ENCODE results near the gene SPATA6.
"Not testable (repeated sequence)": the region's sequence is repeated elsewhere in the genome, so short reads cannot be mapped to it uniquely, and the experiment has no call there.

The SPATA6 gene

DNA sequence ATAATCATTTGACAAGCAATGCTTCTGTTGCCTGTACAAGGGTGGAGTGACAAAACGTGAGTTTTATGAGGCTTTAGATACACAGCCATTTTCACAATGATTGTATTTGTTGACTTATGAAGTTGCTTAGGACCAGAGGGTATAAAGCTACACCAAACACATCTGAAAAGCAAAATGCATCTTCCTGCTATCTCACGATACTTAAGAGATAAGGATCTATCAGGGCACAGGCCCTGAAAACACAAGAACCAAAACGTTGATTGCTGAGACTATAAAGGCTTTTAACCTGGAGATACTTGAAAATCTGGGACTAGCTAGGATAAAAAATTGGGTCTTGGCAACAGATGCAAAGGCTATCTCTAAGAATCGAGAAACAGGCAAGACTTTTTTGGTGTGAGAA is 133.7 kb downstream of the SPATA6 start:
- DNase-seq = no peak

GRCh38 chr1:48333316-48333715 is 138.7 kb downstream of the SPATA6 start:
- DNase-seq = no peak

- DNase-seq = no peak
Observed at GRCh38 chr1:48332115-48332514, 139.9 kb downstream of the SPATA6 start.

- no peak for DNase-seq
Observed at GRCh38 chr1:48329905-48330304, 142.1 kb downstream of the SPATA6 start.

DNA sequence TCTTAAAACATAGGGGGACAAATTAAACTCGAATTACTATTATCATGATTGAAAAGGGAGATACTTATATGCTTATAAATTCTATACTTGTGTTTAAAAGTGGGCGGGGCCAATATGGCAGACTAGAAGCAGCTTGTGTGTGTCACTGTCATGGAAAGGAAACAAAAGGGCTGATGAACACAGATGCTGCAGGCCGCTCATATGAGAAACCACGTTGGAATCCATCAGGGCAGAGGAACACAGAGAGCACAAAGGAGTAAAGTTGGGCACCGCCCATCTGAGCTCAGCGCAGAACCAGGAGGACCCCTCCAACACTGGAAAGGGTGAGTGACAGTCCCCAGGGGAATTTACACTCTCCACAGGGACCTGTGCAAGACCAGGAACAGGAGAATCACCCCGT is 142.5 kb downstream of the SPATA6 start:
- no peak for DNase-seq

- DNase-seq = not testable (repeated sequence)
Observed at GRCh38 chr1:48311829-48312228, 160.2 kb downstream of the SPATA6 start.

DNA sequence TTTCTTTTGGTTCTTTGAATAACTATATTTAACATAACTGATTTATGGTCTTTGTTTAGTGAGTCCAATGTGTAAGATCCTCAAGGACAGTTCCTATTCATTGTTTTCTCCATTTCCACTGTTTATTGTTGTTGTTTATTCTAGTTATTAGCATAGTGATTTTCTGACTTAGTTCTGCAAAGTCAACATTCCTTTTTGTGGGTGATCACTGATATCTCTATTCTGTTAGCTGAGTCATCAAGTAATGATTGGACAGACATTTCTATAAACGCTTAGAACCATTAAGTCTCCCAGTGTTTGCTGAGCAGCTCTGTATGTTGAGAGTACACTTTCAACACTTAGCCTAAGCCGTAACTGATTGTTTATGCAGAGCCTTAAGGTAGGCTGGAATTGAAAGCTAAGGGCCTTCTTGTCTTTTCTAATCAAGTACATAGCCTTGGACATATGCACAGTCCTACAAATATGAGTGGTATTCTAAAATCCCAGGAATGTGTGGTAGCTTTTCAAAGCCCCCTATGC is 162.4 kb downstream of the SPATA6 start:
- no peak for DNase-seq

DNA sequence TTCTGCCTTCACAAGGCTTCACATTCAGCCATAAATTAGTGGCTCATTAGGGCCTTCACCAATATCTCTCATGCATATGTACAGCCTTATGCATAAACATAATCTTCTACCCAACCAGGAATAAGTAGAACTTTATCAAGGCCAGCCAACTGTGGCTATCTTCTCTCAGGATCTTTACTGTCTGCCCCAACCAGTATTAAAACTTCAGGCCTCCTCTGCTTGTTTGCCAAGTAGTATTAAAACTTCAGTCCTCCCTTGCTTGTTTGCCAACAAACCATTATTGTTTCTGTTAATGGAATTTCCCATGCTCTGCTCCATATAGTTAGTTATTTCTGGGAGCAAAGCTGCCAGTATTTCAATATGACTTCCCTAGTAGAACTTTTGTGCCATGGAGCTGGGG is 169.4 kb downstream of the SPATA6 start:
- DNase-seq = no peak

GRCh38 chr1:48294656-48295055 is 177.3 kb downstream of the SPATA6 start:
- DNase-seq = no peak

DNA sequence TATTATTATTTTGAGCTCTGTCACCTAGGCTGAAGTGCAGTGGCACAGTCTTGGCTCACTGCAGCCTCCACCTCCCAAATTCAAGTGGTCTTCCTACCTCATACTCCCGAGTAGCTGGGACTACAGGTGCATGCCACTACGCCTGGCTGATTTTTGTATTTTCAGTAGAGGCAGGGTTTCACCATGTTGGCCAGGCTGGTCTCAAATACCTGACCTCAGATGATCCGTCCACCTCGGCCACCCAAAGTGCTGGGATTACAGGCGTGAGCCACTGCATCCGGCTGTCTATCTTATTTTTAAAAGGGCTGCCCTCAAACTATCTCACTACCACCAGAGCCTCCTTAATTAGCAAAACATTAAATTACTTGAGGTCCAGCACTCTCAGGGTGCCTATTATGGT is 177.9 kb downstream of the SPATA6 start:
- not testable (repeated sequence) for DNase-seq

DNA sequence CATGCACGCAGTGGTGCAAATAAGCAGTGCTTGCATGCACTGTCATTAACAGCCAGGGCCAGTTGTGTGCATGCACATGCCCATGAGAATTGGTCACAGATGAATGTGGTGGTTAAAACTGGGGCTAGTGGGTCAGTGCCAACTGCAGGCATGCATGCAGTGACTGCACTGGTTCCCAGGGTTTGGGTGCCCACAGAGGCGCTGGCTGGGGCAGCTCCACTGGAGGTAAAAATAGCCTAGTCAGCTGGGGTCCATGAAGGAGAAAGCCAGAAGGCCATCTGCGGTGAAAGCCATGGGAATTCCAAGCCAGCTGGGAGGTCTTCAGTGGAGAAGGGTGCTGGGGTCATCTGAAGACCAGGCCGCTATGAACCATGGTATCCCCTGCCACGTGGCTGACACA is 179.3 kb downstream of the SPATA6 start:
- no peak for DNase-seq

- DNase-seq = no peak
Observed at GRCh38 chr1:48291421-48291820, 180.6 kb downstream of the SPATA6 start.

DNA sequence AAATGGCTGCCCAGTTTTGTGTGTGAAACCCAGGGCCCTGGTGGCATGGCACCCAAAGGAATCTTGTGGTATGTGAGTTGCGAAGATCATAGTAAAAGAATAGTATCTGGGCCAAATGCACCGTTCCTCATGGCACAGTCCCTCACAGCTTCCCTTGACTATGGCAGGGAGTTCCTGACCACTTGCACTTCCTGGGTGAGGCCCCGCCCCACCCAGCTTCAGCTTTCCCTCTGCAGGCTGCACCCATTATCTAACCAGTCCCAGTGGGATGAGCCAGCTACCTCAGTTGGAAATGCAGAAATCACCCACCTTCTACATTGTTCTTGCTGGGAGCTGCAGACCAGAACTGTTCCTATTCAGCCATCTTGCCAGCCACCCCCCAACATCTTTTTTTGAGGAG is 186.5 kb downstream of the SPATA6 start:
- DNase-seq = no peak

GRCh38 chr1:48284696-48285420 is 187.1 kb downstream of the SPATA6 start:
- DNase-seq = not testable (repeated sequence)

DNA sequence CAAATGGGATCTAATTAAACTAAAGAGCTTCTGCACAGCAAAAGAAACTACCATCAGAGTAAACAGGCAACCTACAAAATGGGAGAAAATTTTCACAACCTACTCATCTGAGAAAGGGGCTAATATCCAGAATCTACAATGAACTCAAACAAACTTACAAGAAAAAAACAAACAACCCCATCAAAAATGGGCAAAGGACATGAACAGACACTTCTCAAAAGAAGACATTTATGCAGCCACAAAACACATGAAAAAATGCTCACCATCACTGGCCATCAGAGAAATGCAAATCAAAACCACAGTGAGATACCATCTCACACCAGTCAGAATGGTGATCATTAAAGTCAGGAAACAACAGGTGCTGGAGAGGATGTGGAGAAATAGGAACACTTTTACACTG is 189.7 kb downstream of the SPATA6 start:
- DNase-seq = not testable (repeated sequence)

DNA sequence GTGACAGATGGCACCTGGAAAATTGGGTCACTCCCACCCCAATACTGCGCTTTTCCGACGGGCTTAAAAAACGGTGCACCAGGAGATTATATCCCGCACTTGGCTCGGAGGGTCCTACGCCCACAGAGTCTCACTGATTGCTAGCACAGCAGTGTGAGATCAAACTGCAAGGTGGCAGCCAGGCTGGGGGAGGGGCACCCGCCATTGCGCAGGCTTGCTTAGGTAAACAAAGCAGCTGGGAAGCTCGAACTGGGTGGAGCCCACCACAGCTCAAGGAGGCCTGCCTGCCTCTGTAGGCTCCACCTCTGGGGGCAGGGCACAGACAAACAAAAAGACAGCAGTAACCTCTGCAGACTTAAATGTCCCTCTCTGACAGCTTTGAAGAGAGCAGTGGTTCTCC is 194.6 kb downstream of the SPATA6 start:
- not testable (repeated sequence) for DNase-seq

- DNase-seq = no peak
Observed at GRCh38 chr1:48266576-48266975, 205.4 kb downstream of the SPATA6 start.

- no peak for DNase-seq
Observed at GRCh38 chr1:48263041-48263440, 209.0 kb downstream of the SPATA6 start.

GRCh38 chr1:48261881-48262400 is 210.1 kb downstream of the SPATA6 start:
- no peak for DNase-seq

- DNase-seq = no peak
Observed at GRCh38 chr1:48258106-48258505, 213.9 kb downstream of the SPATA6 start.

DNA sequence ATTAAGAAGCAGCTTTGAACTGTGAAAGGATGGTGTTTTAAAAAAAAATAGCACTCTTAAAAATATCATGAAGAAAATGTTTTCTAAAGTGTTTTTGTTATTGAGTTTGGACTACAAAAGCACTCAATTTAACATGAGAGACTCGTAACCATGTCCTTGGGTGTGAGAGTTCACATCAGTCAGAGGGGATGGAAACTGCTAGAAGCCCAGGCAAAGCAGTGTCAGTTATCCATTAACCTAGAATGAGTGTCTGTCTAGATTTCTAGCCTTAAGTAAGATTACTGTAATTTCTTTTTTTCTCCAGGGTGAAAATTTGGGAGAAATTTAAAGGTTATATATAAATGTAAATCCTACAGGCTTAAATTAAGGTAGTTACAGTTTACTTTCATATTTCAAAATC is 217.8 kb downstream of the SPATA6 start:
- no peak for DNase-seq

DNA sequence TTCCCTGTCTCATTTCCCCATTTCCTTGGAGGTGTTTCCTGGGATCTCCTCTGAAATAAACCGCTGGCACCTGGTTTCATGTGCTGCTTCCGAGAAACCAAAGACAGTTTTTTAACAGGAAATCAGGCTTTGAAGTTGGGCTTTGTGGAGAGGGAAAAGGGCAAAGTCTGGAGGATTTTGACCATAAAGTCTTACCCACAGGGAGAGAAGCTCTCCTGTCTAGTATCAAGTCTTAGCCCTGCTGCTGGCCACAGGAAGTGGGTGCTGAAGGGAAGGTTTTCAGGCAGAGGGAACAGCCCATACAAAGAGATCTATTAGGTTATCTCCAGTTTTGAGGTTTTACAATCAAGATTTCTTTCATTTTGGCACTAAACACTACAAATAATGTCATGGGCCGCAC is 220.2 kb downstream of the SPATA6 start:
- DNase-seq = no peak

- DNase-seq = no peak
Observed at GRCh38 chr1:48251323-48251722, 220.7 kb downstream of the SPATA6 start.

GRCh38 chr1:48250572-48250971 is 221.4 kb downstream of the SPATA6 start:
- DNase-seq = no peak

DNA sequence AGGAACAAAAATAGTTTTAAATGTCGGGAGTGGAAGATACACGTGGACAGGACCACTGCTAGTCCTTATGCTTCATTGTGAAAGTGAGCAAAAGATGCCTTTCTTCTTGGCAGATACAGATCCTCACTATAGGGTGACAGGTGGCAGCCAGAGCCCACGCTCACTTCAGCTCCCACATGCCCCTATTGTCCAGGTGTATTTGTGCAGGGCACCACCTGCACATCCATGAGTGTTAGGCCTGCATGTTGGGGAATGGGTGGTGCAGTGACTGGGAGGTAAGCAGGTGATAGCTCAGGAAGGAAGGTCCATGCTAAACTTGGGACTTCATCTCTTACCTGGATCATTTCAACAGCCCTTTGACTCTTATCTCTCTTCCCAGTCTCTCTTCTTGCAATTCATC is 222.1 kb downstream of the SPATA6 start:
- no peak for DNase-seq
